Omental fat pad (tissue), 4 donors: Measurements from ENCODE around the gene H6PD. TPM values are rescaled to one million over a fixed set of nuclear protein-coding genes. Genes with fewer than 3 reads are reported as not detected.

Source experiments
- ATAC-seq: fragments of 150-250 bp; one replicate; pipeline ENCODE4 v1.9.1; 2016; ENCODE audit warnings: mild to moderate bottlenecking, moderate library complexity; ENCODE audit not compliant: low FRiP score
- DNase-seq: peaks from one replicate; pipeline ENCODE4 v3.0.0-alpha.2; 2019; ENCODE audit warnings: low spot score
- total RNA-seq, 4 donors: library from RNA; depleted of rRNA; stranded (reverse); fragments of >200 nt; gene quantifications; one replicate each; pipeline ENCODE4 v1.1.0, GENCODE V29; 2016
- TF ChIP-seq, protein P1 (sequence below), 3 donors: fragments of 450-650 bp; IDR thresholded peaks; one replicate each; pipeline ENCODE4 v1.5.1; 2016 to 2017; ENCODE audit warnings: antibody characterized with exemption in 3 of 3, mild to moderate bottlenecking in 3 of 3, moderate library complexity in 2 of 3

Gene H6PD
- total RNA-seq, 4 donors from 2014 or later: 75.5 to 142 (median 82.7) TPM

- ATAC-seq: no peak
- TF ChIP-seq, protein P1, sequence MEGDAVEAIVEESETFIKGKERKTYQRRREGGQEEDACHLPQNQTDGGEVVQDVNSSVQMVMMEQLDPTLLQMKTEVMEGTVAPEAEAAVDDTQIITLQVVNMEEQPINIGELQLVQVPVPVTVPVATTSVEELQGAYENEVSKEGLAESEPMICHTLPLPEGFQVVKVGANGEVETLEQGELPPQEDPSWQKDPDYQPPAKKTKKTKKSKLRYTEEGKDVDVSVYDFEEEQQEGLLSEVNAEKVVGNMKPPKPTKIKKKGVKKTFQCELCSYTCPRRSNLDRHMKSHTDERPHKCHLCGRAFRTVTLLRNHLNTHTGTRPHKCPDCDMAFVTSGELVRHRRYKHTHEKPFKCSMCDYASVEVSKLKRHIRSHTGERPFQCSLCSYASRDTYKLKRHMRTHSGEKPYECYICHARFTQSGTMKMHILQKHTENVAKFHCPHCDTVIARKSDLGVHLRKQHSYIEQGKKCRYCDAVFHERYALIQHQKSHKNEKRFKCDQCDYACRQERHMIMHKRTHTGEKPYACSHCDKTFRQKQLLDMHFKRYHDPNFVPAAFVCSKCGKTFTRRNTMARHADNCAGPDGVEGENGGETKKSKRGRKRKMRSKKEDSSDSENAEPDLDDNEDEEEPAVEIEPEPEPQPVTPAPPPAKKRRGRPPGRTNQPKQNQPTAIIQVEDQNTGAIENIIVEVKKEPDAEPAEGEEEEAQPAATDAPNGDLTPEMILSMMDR (IDR thresholded peaks at IDR 0.05): no peak
- no peak for DNase-seq
These were observed 27.5 kb upstream of the H6PD start for GRCh38 chr1:9207086-9207485.

DNA sequence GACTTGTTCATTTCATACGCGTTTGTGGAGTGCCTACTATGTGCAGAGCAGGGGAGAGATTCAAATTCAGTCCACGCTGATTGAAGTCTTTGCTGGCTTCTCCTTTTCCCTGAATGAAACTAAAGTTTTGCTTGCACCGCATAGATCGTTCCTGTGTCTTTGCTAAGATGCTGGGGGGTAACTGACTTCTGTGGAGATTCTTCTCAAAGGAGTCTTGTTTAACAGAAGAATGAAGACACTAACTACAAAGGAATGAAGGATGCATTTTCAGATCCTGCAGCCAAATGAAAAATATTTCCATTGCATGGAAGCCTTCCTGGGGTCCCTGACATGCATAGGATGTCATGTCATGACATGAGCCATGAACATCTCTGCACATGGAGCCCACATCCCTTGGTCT, 26.9 kb upstream of the H6PD start:
- ATAC-seq: no peak
- DNase-seq: no peak
- TF ChIP-seq, protein P1 (IDR thresholded peaks at IDR 0.05): no peak

- TF ChIP-seq, protein P1 (IDR thresholded peaks at IDR 0.05): no peak
- ATAC-seq: no peak
These were observed 23.2 kb upstream of the H6PD start for GRCh38 chr1:9211291-9211811.

GRCh38 chr1:9212735-9213134, 21.8 kb upstream of the H6PD start:
- TF ChIP-seq, protein P1 (IDR thresholded peaks at IDR 0.05): no peak
- ATAC-seq: no peak
- no peak for DNase-seq

More at GRCh38 chr1:9211291-9211811, 23.2 kb upstream of the H6PD start:
- DNase-seq: no peak

DNA sequence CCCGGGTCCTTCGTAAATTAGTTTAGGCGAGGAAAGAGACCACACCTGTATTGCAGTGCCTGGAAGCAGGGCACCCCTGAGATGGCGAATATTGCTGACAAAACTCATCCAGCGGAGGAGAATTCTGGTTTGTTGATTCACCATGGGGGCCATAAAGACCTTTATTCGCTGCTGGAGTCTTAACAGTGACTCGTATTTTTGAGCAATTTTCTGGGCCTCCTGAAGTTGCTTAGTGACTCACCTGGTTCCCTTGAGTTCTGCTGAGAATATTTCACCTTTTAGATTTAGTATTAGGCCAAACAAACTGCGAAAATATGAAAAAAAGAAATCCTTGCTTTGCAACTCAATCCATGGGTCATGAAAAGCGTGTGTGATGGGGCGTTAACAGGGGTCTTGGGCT, 20.6 kb upstream of the H6PD start:
- TF ChIP-seq, protein P1 (IDR thresholded peaks at IDR 0.05): no peak
- DNase-seq: no peak
- ATAC-seq: no peak

DNA sequence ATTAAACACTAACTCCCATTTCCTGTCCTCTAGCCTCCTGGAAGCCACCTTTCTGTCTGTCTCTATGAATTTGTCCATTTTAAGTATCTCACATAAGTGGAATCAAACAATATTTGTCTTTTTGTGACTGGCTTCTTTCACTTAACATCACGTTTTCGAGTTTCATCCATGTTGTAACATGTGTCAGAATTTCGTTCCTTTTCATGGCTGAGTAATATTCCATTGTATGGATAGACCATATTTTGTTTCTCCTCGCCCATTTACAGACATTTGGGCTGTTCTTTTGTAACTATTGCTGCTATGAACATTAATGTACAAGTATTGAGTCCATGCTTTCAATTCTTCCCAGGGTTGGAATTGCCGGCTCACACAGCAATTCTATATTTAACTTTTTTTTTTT, 15.7 kb upstream of the H6PD start:
- TF ChIP-seq, protein P1 (IDR thresholded peaks at IDR 0.05): no peak
- no peak for DNase-seq
- no peak for ATAC-seq

GRCh38 chr1:9222846-9223625, 11.5 kb upstream of the H6PD start:
- no peak for ATAC-seq
- no peak for DNase-seq
- TF ChIP-seq, protein P1 (IDR thresholded peaks at IDR 0.05): no peak
